Psoas muscle (tissue), 8 donors: ENCODE results near the gene DGCR8. TPM values are rescaled to one million over a fixed set of nuclear protein-coding genes. Genes with fewer than 3 reads are reported as not detected.

Experiments used
- ATAC-seq, 4 donors: fragments of 200-7000 bp; cut with Tn5 transposase; one replicate each; pipeline ENCODE4 v1.9.1; 2020; ENCODE audit warnings: moderate library complexity in 3 of 4, mild to moderate bottlenecking in 2 of 4
- DNase-seq, 2 donors: peaks; one replicate each; pipeline ENCODE4 v3.0.0-alpha.2; 2020
- H3K27ac ChIP-seq: fragments of 200-600 bp; one replicate; pipeline ENCODE4 v1.8.0; 2022
- H3K27me3 ChIP-seq, 3 donors: fragments of 200-600 bp in 1 of 3; one replicate each; pipeline versions ENCODE4 v1.6.1 to v1.8.0; 2013 to 2022; ENCODE audit warnings: low read length in 2 of 3, mild to moderate bottlenecking in 2 of 3, moderate library complexity in 1 of 3; ENCODE audit not compliant: insufficient read depth in 3 of 3
- H3K36me3 ChIP-seq, 2 donors: fragments of 200-600 bp in 1 of 2; one replicate each; pipeline versions ENCODE4 v1.6.1 to v1.8.0; 2013 to 2022; ENCODE audit warnings: low read depth in 1 of 2, mild to moderate bottlenecking in 1 of 2, moderate library complexity in 1 of 2; ENCODE audit not compliant: insufficient read depth in 1 of 2
- H3K4me1 ChIP-seq: fragments of 200-600 bp; one replicate; pipeline ENCODE4 v1.8.0; 2022
- H3K4me3 ChIP-seq: fragments of 200-600 bp; one replicate; pipeline ENCODE4 v1.8.0; 2022; ENCODE audit warnings: mild to moderate bottlenecking
- H3K9me3 ChIP-seq: fragments of 200-600 bp; one replicate; pipeline ENCODE4 v1.8.0; 2022
- CTCF ChIP-seq: fragments of 200-600 bp; IDR thresholded peaks from one replicate; pipeline ENCODE4 v1.8.0; 2022; ENCODE audit warnings: antibody characterized with exemption
- WGBS, 3 donors: extraction: QIAGEN DNeasy Blood & Tissue Kit; methylation state at CpG; one replicate each; pipeline versions ENCODE4 v1.1.6 to v1.1.7; 2013; 5-methylcytosine and 5-hydroxymethylcytosine counted together
- intact Hi-C, 2 donors: fragments of 100-400 bp; cut with DNase I; formaldehyde crosslinking; loops; one replicate each; pipeline versions ENCODE4 v1.11.0 to v1.14.2; 2022
- polyA plus RNA-seq, 3 donors: library from polyadenylated mRNA; stranded (reverse); fragments of 200-250 nt; gene quantifications; one replicate each; pipeline ENCODE4 v1.2.3, GENCODE V29; 2013
- total RNA-seq, 4 donors: library from RNA; stranded (reverse); fragmentation: NEBNext Ultra II Directional in 2 of 4; extraction: Animal tissue kit (Norgen Biotek cat#: 25700) in 2 of 4; gene quantifications; one replicate each; pipeline versions ENCODE4 v1.2.1 to v1.2.4, GENCODE V29; 2021 to 2023
- donor health status: healthy with polysubstance abuse.
- donor health status: DM: no; HTN: no; CAD: no; lungs with moderate emphysema.
- donor health status: Bipolar disorder and iron deficiency.
- donor health status: healthy.
- donor health status: DM: yes; HTN: yes; CAD: no.
- donor health status: DM: no; HTN: no; CAD: no.
- donor health status: DM: no; HTN: no; CAD: no.
- donor health status: DM: yes; HTN: yes; CAD: no.

DGCR8 gene
- total and polyA plus RNA-seq, 7 donors, result 10.5 to 21.5 (median 15.3) TPM

GRCh38 chr22:20112623-20113511, 32.8 kb downstream of the DGCR8 start:
- Histone ChIP-seq H3K4me1 (peaks cover 14% of the 10 kb centered on the region), H3K27ac (no peak overlapping the region), H3K9me3 (no peaks in the 10 kb centered on the region), H3K27me3 (no peaks in the 10 kb centered on the region), H3K4me3 (no peak overlapping the region), H3K36me3 (peaks cover 5 to 79% of the 10 kb centered on the region in 2 donors)
- no peak for TF ChIP-seq CTCF
- intact Hi-C loops, result no loop called here
- ATAC-seq, result no peak
- DNase-seq, result peak; percentile 12 to 54
- WGBS, 3 donors, result 77 to 87% (median 77%) methylated on average over 26 of the region's 26 CpGs

- intact Hi-C loops, result no loop called here
- H3K27me3 ChIP-seq, result no peaks in the 10 kb centered on the region
- WGBS, 3 donors, result 85 to 90% (median 89%) methylated on average over 17 to 19 of the region's 19 CpGs
- DNase-seq (peak; percentile 13 to 47), ATAC-seq (no peak)
- no peak for TF ChIP-seq CTCF
- peaks cover 22% of the 10 kb centered on the region for H3K4me1 ChIP-seq
- no peak overlapping the region for H3K27ac ChIP-seq
- H3K4me3 ChIP-seq, result no peak overlapping the region
- H3K9me3 ChIP-seq, result no peaks in the 10 kb centered on the region
- peaks cover 5 to 70% of the 10 kb centered on the region in 2 donors for H3K36me3 ChIP-seq
Observed at GRCh38 chr22:20113551-20114310, 33.7 kb downstream of the DGCR8 start.

GRCh38 chr22:20114506-20115475, 34.8 kb downstream of the DGCR8 start:
- WGBS, 3 donors, result 61 to 77% (median 64%) methylated on average over 34 to 36 of the region's 36 CpGs
- H3K4me3 ChIP-seq, result no peak overlapping the region
- H3K27ac ChIP-seq, result peak overlapping the region; percentile 86
- DNase-seq (peak; percentile 13 to 53), ATAC-seq (no peak)
- H3K9me3 ChIP-seq, result no peaks in the 10 kb centered on the region
- H3K4me1 ChIP-seq, result peaks cover 27% of the 10 kb centered on the region
- peaks cover 5 to 68% of the 10 kb centered on the region in 2 donors for H3K36me3 ChIP-seq
- intact Hi-C loops, result loop anchor here (5.0 kb wide), 2 partner anchors 32 to 92 kb away; partner anchors contain the start of genes DGCR8 (in 1 of the 2) and TANGO2 (in 1 of the 2)
- H3K27me3 ChIP-seq, result no peaks in the 10 kb centered on the region
- no peak for TF ChIP-seq CTCF

GRCh38 chr22:20115691-20116375, 35.8 kb downstream of the DGCR8 start, which contains the start of gene RANBP1:
Gene RANBP1 (plus strand): TSS chr22:20116104. CDS start chr22:20116185, 81 bp downstream.
- TF ChIP-seq CTCF, result no peak
- ATAC-seq (peak in 1 of 4 donors; percentile 2), DNase-seq (peak; percentile 25 to 58)
- WGBS, 3 donors, result 36 to 42% (median 36%) methylated on average over 30 of the region's 30 CpGs
- Histone ChIP-seq H3K27me3 (no peaks in the 10 kb centered on the region), H3K4me3 (peak within 1 kb of the TSS; percentile 92), H3K27ac (peak within 1 kb of the TSS; percentile 86), H3K4me1 (peaks cover 30% of the 10 kb centered on the region), H3K36me3 (peaks cover 5 to 67% of the 10 kb centered on the region in 2 donors), H3K9me3 (no peaks in the 10 kb centered on the region)
- intact Hi-C loops, result loop anchor here (5.0 kb wide), 2 partner anchors 34 to 94 kb away; partner anchors contain the start of genes DGCR8 (in 1 of the 2) and TANGO2 (in 1 of the 2)
